CD8-positive, alpha-beta memory T cell (primary cell): Measurements from ENCODE around the gene ITM2A. TPM values are rescaled to one million over a fixed set of nuclear protein-coding genes. Genes with fewer than 3 reads are reported as not detected.

Experiments
- polyA plus RNA-seq: library from polyadenylated mRNA; unstranded; fragments of 300-500 nt; fragmentation: Illumina TruSeq; gene quantifications from one replicate; pipeline ENCODE4 v1.2.3, GENCODE V29; 2021
- total RNA-seq, 2 experiments: library from RNA; stranded (reverse); gene quantifications; one replicate each; pipeline ENCODE4 v1.2.3, GENCODE V29; 2021

The ITM2A gene
- total and polyA plus RNA-seq, 3 experiments from 2014 or later = 106 to 571 (median 107) TPM

Other genes starting within 250 kb of the ITM2A start
- 10 to 100 TPM; 29.8 to 30.5 TPM for gene GPR174, start 222.6 kb downstream of the ITM2A start, total RNA-seq
- gene GPR174, start 222.6 kb downstream of the ITM2A start, polyA plus RNA-seq = 11.6 TPM